HG03460 (cell line): ENCODE results near the gene ETV2.
"Not testable (repeated sequence)": the region's sequence is repeated elsewhere in the genome, so short reads cannot be mapped to it uniquely, and the experiment has no call there.

Source experiments
- ATAC-seq: cut with Tn5 transposase; IDR thresholded peaks from one replicate; pipeline ENCODE4 v1.9.1; 2021; ENCODE audit not compliant: unreplicated experiment

The ETV2 gene

GRCh38 chr19:35628264-35628564 is 13.3 kb upstream of the ETV2 start:
- no peak for ATAC-seq

GRCh38 chr19:35628565-35629331 is 12.8 kb upstream of the ETV2 start, which contains the start of gene RBM42:
TSS of gene RBM42 (plus strand) at chr19:35629036. CDS start at chr19:35629154, 118 bp downstream.
- peak; percentile 94 for ATAC-seq

- no peak for ATAC-seq
Measured at GRCh38 chr19:35629332-35629633, 12.3 kb upstream of the ETV2 start.

GRCh38 chr19:35633727-35634440 is 7.7 kb upstream of the ETV2 start:
- no peak for ATAC-seq

- no peak for ATAC-seq
Measured at GRCh38 chr19:35636651-35637050, 4.9 kb upstream of the ETV2 start.

GRCh38 chr19:35637165-35637564 is 4.4 kb upstream of the ETV2 start:
- no peak for ATAC-seq

GRCh38 chr19:35639321-35639639 is 2.3 kb upstream of the ETV2 start:
- ATAC-seq = no peak

GRCh38 chr19:35639863-35640262 is 1.7 kb upstream of the ETV2 start:
- no peak for ATAC-seq

- no peak for ATAC-seq
Measured at GRCh38 chr19:35642312-35642711, 767 bp downstream of the ETV2 start.

GRCh38 chr19:35642798-35643254 is 1.3 kb downstream of the ETV2 start:
- no peak for ATAC-seq

GRCh38 chr19:35643255-35644205 is 2.0 kb downstream of the ETV2 start:
- ATAC-seq = no peak

- peak; percentile 67 for ATAC-seq
Measured at GRCh38 chr19:35644206-35644986, 2.9 kb downstream of the ETV2 start.

GRCh38 chr19:35644987-35645679 is 3.6 kb downstream of the ETV2 start:
- ATAC-seq = no peak

GRCh38 chr19:35645680-35646511 is 4.4 kb downstream of the ETV2 start:
- ATAC-seq = no peak

GRCh38 chr19:35648017-35648961 is 6.7 kb downstream of the ETV2 start, which contains the start of gene COX6B1:
TSS of gene COX6B1 (plus strand) at chr19:35648323. CDS start at chr19:35651244, 2,921 bp downstream.
- peak; percentile 48 for ATAC-seq

GRCh38 chr19:35650581-35650980 is 9.0 kb downstream of the ETV2 start:
- ATAC-seq = no peak

- ATAC-seq = not testable (repeated sequence)
Measured at GRCh38 chr19:35654828-35655227, 13.3 kb downstream of the ETV2 start.

GRCh38 chr19:35655600-35655999 is 14.1 kb downstream of the ETV2 start:
- no peak for ATAC-seq
